Parathyroid adenoma (tissue), 2 donors: ENCODE data around the gene ZNF646.
A peak's percentile ranks its signal among the peaks of the same experiment; 100 is the strongest.

Source experiments
- H2AFZ ChIP-seq: fragments of 300-600 bp; sonication (generic); one replicate; pipeline ENCODE4 v1.7.0; 2017; ENCODE audit warnings: antibody characterized with exemption, mild to moderate bottlenecking
- H3K27ac ChIP-seq: fragments of 300-600 bp; sonication (generic); one replicate; pipeline ENCODE4 v1.7.0; 2017
- H3K27me3 ChIP-seq: fragments of 300-600 bp; sonication (generic); one replicate; pipeline ENCODE4 v1.7.0; 2017; ENCODE audit warnings: low read length; ENCODE audit not compliant: control insufficient read depth, insufficient read depth
- H3K36me3 ChIP-seq: fragments of 300-600 bp; sonication (generic); one replicate; pipeline ENCODE4 v1.7.0; 2017; ENCODE audit warnings: low read length; ENCODE audit not compliant: control insufficient read depth, insufficient read depth
- H3K4me1 ChIP-seq: fragments of 300-600 bp; sonication (generic); one replicate; pipeline ENCODE4 v1.7.0; 2017; ENCODE audit warnings: control low read depth
- H3K4me2 ChIP-seq: fragments of 300-600 bp; sonication (generic); one replicate; pipeline ENCODE4 v1.7.0; 2017; ENCODE audit warnings: low read length
- H3K4me3 ChIP-seq: fragments of 300-600 bp; sonication (generic); one replicate; pipeline ENCODE4 v1.7.0; 2017; ENCODE audit warnings: low read depth, low read length
- H3K79me2 ChIP-seq: fragments of 300-600 bp; sonication (generic); one replicate; pipeline ENCODE4 v1.7.0; 2017; ENCODE audit warnings: control low read depth
- H3K9ac ChIP-seq: fragments of 300-600 bp; sonication (generic); one replicate; pipeline ENCODE4 v1.7.0; 2017; ENCODE audit warnings: mild to moderate bottlenecking
- H3K9me3 ChIP-seq: fragments of 300-600 bp; sonication (generic); one replicate; pipeline ENCODE4 v1.7.0; 2017; ENCODE audit warnings: low read length; ENCODE audit not compliant: control insufficient read depth
- CTCF ChIP-seq: fragments of 300-600 bp; sonication (generic); IDR thresholded peaks from one replicate; pipeline ENCODE4 v1.7.0; 2017; ENCODE audit warnings: antibody characterized with exemption, mild to moderate bottlenecking
- donor health status: primary hyperparathyroidism.

The ZNF646 gene

GRCh38 chr16:31128711-31129567 lies 54.7 kb downstream of the ZNF646 start:
- Histone ChIP-seq H3K27ac (peak overlapping the region; percentile 22), H3K79me2 (peaks cover 20% of the 10 kb centered on the region), H3K4me2 (no peak overlapping the region), H3K9me3 (no peaks in the 10 kb centered on the region), H3K4me3 (no peak overlapping the region), H2AFZ (no peak overlapping the region), H3K27me3 (no peaks in the 10 kb centered on the region), H3K9ac (no peak overlapping the region), H3K36me3 (no peaks in the 10 kb centered on the region), H3K4me1 (peaks cover 20% of the 10 kb centered on the region)
- no peak for TF ChIP-seq CTCF

GRCh38 chr16:31129568-31130335 lies 55.5 kb downstream of the ZNF646 start:
- H3K4me2 ChIP-seq: peak overlapping the region; percentile 52
- H3K4me1 ChIP-seq: peaks cover 28% of the 10 kb centered on the region
- H3K27me3 ChIP-seq: no peaks in the 10 kb centered on the region
- no peak for TF ChIP-seq CTCF
- H3K9ac ChIP-seq: no peak overlapping the region
- no peak overlapping the region for H2AFZ ChIP-seq
- peak overlapping the region; percentile 86 for H3K27ac ChIP-seq
- no peaks in the 10 kb centered on the region for H3K36me3 ChIP-seq
- H3K79me2 ChIP-seq: peaks cover 20% of the 10 kb centered on the region
- no peaks in the 10 kb centered on the region for H3K9me3 ChIP-seq
- no peak overlapping the region for H3K4me3 ChIP-seq

- peak overlapping the region; percentile 28 for H2AFZ ChIP-seq
- H3K27me3 ChIP-seq: no peaks in the 10 kb centered on the region
- peaks cover 20% of the 10 kb centered on the region for H3K79me2 ChIP-seq
- no peak for TF ChIP-seq CTCF
- peak overlapping the region; percentile 23 for H3K4me3 ChIP-seq
- H3K4me1 ChIP-seq: peaks cover 32% of the 10 kb centered on the region
- peak overlapping the region; percentile 86 for H3K27ac ChIP-seq
- H3K9me3 ChIP-seq: no peaks in the 10 kb centered on the region
- H3K9ac ChIP-seq: no peak overlapping the region
- H3K4me2 ChIP-seq: peak overlapping the region; percentile 52
- H3K36me3 ChIP-seq: no peaks in the 10 kb centered on the region
Observed at GRCh38 chr16:31130336-31130891, 56.2 kb downstream of the ZNF646 start.

GRCh38 chr16:31130899-31131298 lies 56.7 kb downstream of the ZNF646 start:
- Histone ChIP-seq H3K4me3 (peak overlapping the region; percentile 23), H3K9ac (no peak overlapping the region), H3K27me3 (no peaks in the 10 kb centered on the region), H2AFZ (peak overlapping the region; percentile 28), H3K36me3 (no peaks in the 10 kb centered on the region), H3K4me2 (peak overlapping the region; percentile 52), H3K79me2 (peaks cover 16% of the 10 kb centered on the region), H3K9me3 (no peaks in the 10 kb centered on the region), H3K4me1 (peaks cover 35% of the 10 kb centered on the region), H3K27ac (peak overlapping the region; percentile 86)
- no peak for TF ChIP-seq CTCF
